ENCODE data around the gene CPNE1.

GRCh38 chr20:35661908-35662307 lies 2.8 kb downstream of the CPNE1 start:
- TF ChIP-seq MAX (IDR thresholded peaks at IDR 0.05) (no peak), EZH2 (IDR thresholded peaks at IDR 0.05) (no peak), CTCF (IDR thresholded peaks at IDR 0.05 in 2 of 3, conservative IDR thresholded peaks at IDR 0.05 in 1 of 3; ENCODE audit: borderline replicate concordance in 1 of 3, insufficient read depth in 1 of 3, low read depth in 2 of 3, low read length in 2 of 3) (no peak)

Measured in HCT116 (cell line).